Neural progenitor cell (in vitro differentiated cells): ENCODE results near the gene TSPAN18. TPM values are rescaled to one million over a fixed set of nuclear protein-coding genes. Genes with fewer than 3 reads are reported as not detected.

Experiments used
- DNase-seq: peaks from one replicate; pipeline ENCODE4 v3.0.0-alpha.2; 2016; ENCODE audit warnings: low spot score
- H2AFZ ChIP-seq: fragments of 200-600 bp; sonication (generic); replicated peaks from 2 replicates; pipeline ENCODE4 v1.6.1; 2016; ENCODE audit warnings: antibody characterized with exemption
- H3F3A ChIP-seq: fragments of 200-600 bp; sonication (generic); 2 replicates; pipeline ENCODE4 v1.6.1; 2016; ENCODE audit warnings: antibody characterized with exemption, low read depth
- H3K27ac ChIP-seq: fragments of 200-600 bp; sonication (generic); 2 replicates; pipeline ENCODE4 v1.5.1; 2016; ENCODE audit warnings: mild to moderate bottlenecking
- H3K27me3 ChIP-seq: fragments of 200-600 bp; sonication (generic); 2 replicates; pipeline ENCODE4 v1.6.1; 2016; ENCODE audit warnings: mild to moderate bottlenecking, moderate library complexity
- H3K36me3 ChIP-seq: fragments of 200-600 bp; sonication (generic); 2 replicates; pipeline ENCODE4 v1.5.1; 2016
- H3K4me1 ChIP-seq: fragments of 200-600 bp; sonication (generic); 2 replicates; pipeline ENCODE4 v1.6.1; 2016; ENCODE audit warnings: mixed run types
- H3K4me2 ChIP-seq: fragments of 200-600 bp; sonication (generic); 2 replicates; pipeline ENCODE4 v1.6.1; 2016
- H3K4me3 ChIP-seq: fragments of 200-600 bp; sonication (generic); 2 replicates; pipeline ENCODE4 v1.5.1; 2016
- H3K79me2 ChIP-seq: fragments of 200-600 bp; sonication (generic); 2 replicates; pipeline ENCODE4 v1.6.1; 2016; ENCODE audit warnings: low read depth
- H3K9ac ChIP-seq: fragments of 200-600 bp; sonication (generic); 2 replicates; pipeline ENCODE4 v1.6.1; 2016
- H3K9me3 ChIP-seq: fragments of 200-600 bp; sonication (generic); 2 replicates; pipeline ENCODE4 v1.5.1; 2016; ENCODE audit warnings: low read depth
- H4K20me1 ChIP-seq: fragments of 200-600 bp; sonication (generic); 2 replicates; pipeline ENCODE4 v1.6.1; 2016; ENCODE audit warnings: low read depth
- H3K27ac Mint-ChIP-seq: 3 replicates; pipeline ENCODE4 v1.8.0; 2021; ENCODE audit warnings: mixed read lengths
- H3K27me3 Mint-ChIP-seq: 2 replicates; pipeline ENCODE4 v1.8.0; 2022; ENCODE audit warnings: low read depth, mild to moderate bottlenecking, inconsistent platforms, moderate library complexity, mixed read lengths; ENCODE audit not compliant: insufficient read depth
- H3K36me3 Mint-ChIP-seq: 3 replicates; pipeline ENCODE4 v1.8.0; 2021; ENCODE audit warnings: mixed read lengths
- H3K4me1 Mint-ChIP-seq: 3 replicates; pipeline ENCODE4 v1.8.0; 2021; ENCODE audit warnings: mixed read lengths
- H3K4me3 Mint-ChIP-seq: 3 replicates; pipeline ENCODE4 v1.8.0; 2021; ENCODE audit warnings: mild to moderate bottlenecking, moderate library complexity, mixed read lengths
- H3K9me3 Mint-ChIP-seq: 3 replicates; pipeline ENCODE4 v1.8.0; 2020; ENCODE audit warnings: mixed read lengths
- EZH2 ChIP-seq: fragments of 200-600 bp; sonication (generic); IDR thresholded peaks from 2 replicates; pipeline ENCODE4 v1.6.1; 2017; ENCODE audit warnings: antibody characterized with exemption, mild to moderate bottlenecking, moderate library complexity
- EZH2phosphoT487 ChIP-seq: fragments of 200-600 bp; sonication (generic); IDR thresholded peaks from 2 replicates; pipeline ENCODE4 v1.6.1; 2017; ENCODE audit warnings: antibody characterized with exemption
- total RNA-seq: library from RNA; depleted of rRNA; stranded (reverse); fragments of >200 nt; gene quantifications from 2 replicates; pipeline ENCODE4 v1.2.3, GENCODE V29; 2015; ENCODE audit warnings: low replicate concordance
- TF ChIP-seq, protein P1 (sequence below): fragments of 200-600 bp; sonication (generic); IDR thresholded peaks from 2 replicates; pipeline ENCODE4 v1.5.1; 2017; ENCODE audit warnings: antibody characterized with exemption, mild to moderate bottlenecking

TSPAN18 gene
- total RNA-seq, 1 donor from 2014 or later = 16.5 TPM

GRCh38 chr11:44760477-44760872 is 33.7 kb downstream of the TSPAN18 start:
- H3K4me3 Mint-ChIP-seq = no peak overlapping the region

DNA sequence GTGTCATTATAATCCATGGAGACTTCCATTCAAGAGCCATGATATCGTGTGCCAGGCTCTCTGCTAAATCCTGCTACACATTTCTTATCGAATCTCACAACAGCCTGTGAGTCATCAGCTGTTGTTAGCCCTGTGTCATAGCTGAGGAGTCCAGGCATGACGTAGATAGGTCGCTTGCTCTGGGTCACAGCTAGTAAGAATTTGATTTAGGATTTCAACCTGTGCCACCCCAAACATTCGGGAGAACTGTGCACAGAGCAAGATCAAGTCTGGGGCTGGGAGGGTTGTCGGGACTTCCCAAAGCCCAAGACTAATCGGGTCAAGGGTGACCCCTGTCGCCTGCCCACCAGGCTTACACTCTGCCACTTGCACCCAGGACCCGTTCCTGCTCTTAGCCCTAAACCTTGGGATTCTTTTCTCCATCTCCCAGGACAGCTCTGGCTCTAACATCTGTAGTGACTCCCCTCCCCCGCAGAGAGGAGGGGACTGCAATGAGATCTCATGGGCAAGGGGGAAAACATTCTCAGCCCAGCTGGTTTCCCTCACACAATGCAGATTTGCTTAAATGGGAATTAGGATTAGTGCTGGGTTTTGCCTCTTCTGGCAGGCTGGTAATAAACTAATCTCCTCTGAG is 34.3 kb downstream of the TSPAN18 start:
- Histone ChIP-seq H3K4me3 (peak overlapping the region; percentile 36), H3K79me2 (peaks cover 25% of the 10 kb centered on the region), H3K4me1 (peaks cover 47% of the 10 kb centered on the region), H3K27me3 (no peaks in the 10 kb centered on the region), H3K27ac (peak overlapping the region; percentile 85), H3K9ac (no peak overlapping the region), H2AFZ (no peak overlapping the region), H3K4me2 (peak overlapping the region; percentile 77), H3K9me3 (peaks cover 3% of the 10 kb centered on the region), H3K36me3 (peaks cover 4% of the 10 kb centered on the region), H3F3A (peaks cover 30% of the 10 kb centered on the region), H4K20me1 (peaks cover 34% of the 10 kb centered on the region)
- peaks cover 2% of the 10 kb centered on the region for H3K27me3 Mint-ChIP-seq
- peak overlapping the region; percentile 42 for H3K4me3 Mint-ChIP-seq
- peaks cover 27% of the 10 kb centered on the region for H3K36me3 Mint-ChIP-seq
- peak overlapping the region; percentile 38 for H3K27ac Mint-ChIP-seq
- H3K9me3 Mint-ChIP-seq = peaks cover 12% of the 10 kb centered on the region
- peak; percentile 53 for TF ChIP-seq EZH2phosphoT487
- TF ChIP-seq, protein P1, sequence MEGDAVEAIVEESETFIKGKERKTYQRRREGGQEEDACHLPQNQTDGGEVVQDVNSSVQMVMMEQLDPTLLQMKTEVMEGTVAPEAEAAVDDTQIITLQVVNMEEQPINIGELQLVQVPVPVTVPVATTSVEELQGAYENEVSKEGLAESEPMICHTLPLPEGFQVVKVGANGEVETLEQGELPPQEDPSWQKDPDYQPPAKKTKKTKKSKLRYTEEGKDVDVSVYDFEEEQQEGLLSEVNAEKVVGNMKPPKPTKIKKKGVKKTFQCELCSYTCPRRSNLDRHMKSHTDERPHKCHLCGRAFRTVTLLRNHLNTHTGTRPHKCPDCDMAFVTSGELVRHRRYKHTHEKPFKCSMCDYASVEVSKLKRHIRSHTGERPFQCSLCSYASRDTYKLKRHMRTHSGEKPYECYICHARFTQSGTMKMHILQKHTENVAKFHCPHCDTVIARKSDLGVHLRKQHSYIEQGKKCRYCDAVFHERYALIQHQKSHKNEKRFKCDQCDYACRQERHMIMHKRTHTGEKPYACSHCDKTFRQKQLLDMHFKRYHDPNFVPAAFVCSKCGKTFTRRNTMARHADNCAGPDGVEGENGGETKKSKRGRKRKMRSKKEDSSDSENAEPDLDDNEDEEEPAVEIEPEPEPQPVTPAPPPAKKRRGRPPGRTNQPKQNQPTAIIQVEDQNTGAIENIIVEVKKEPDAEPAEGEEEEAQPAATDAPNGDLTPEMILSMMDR = peak; percentile 47
- no peak for TF ChIP-seq EZH2
- H3K4me1 Mint-ChIP-seq = peaks cover 58% of the 10 kb centered on the region
- DNase-seq = peak; percentile 94

More at GRCh38 chr11:44760477-44760872, 33.7 kb downstream of the TSPAN18 start:
- H3K27ac ChIP-seq = no peak overlapping the region
- peak overlapping the region; percentile 77 for H3K4me2 ChIP-seq
- peaks cover 47% of the 10 kb centered on the region for H3K4me1 ChIP-seq
- peaks cover 3% of the 10 kb centered on the region for H3K9me3 ChIP-seq
- peaks cover 2% of the 10 kb centered on the region for H3K27me3 Mint-ChIP-seq
- peaks cover 23% of the 10 kb centered on the region for H3K36me3 Mint-ChIP-seq
- H3K9me3 Mint-ChIP-seq = peaks cover 12% of the 10 kb centered on the region
- TF ChIP-seq EZH2phosphoT487 (no peak), EZH2 (no peak)
- TF ChIP-seq, protein P1 = no peak
- no peaks in the 10 kb centered on the region for H3K27me3 ChIP-seq
- no peak overlapping the region for H3K27ac Mint-ChIP-seq
- no peak overlapping the region for H3K4me3 ChIP-seq
- peaks cover 53% of the 10 kb centered on the region for H3K4me1 Mint-ChIP-seq
- H3F3A ChIP-seq = peaks cover 32% of the 10 kb centered on the region
- H2AFZ ChIP-seq = no peak overlapping the region
- no peak for DNase-seq
- peaks cover 35% of the 10 kb centered on the region for H4K20me1 ChIP-seq
- no peak overlapping the region for H3K9ac ChIP-seq
- H3K79me2 ChIP-seq = peaks cover 25% of the 10 kb centered on the region
- H3K36me3 ChIP-seq = peaks cover 4% of the 10 kb centered on the region

- H3K4me1 ChIP-seq = peaks cover 52% of the 10 kb centered on the region
- H3K4me1 Mint-ChIP-seq = peaks cover 60% of the 10 kb centered on the region
- H3K27me3 ChIP-seq = no peaks in the 10 kb centered on the region
- H3K9ac ChIP-seq = no peak overlapping the region
- peaks cover 38% of the 10 kb centered on the region for H4K20me1 ChIP-seq
- peak overlapping the region; percentile 77 for H3K4me2 ChIP-seq
- no peak for DNase-seq
- H3K27ac Mint-ChIP-seq = peak overlapping the region; percentile 38
- H3F3A ChIP-seq = peaks cover 32% of the 10 kb centered on the region
- peaks cover 4% of the 10 kb centered on the region for H3K36me3 ChIP-seq
- peak overlapping the region; percentile 85 for H3K27ac ChIP-seq
- H2AFZ ChIP-seq = no peak overlapping the region
- TF ChIP-seq EZH2phosphoT487 (no peak), EZH2 (no peak)
- TF ChIP-seq, protein P1 = no peak
- H3K9me3 ChIP-seq = peaks cover 3% of the 10 kb centered on the region
- H3K9me3 Mint-ChIP-seq = peaks cover 14% of the 10 kb centered on the region
- H3K4me3 ChIP-seq = peak overlapping the region; percentile 36
- H3K79me2 ChIP-seq = peaks cover 23% of the 10 kb centered on the region
- H3K4me3 Mint-ChIP-seq = peak overlapping the region; percentile 42
- peaks cover 2% of the 10 kb centered on the region for H3K27me3 Mint-ChIP-seq
- H3K36me3 Mint-ChIP-seq = peaks cover 27% of the 10 kb centered on the region
Measured at GRCh38 chr11:44761551-44761961, 34.8 kb downstream of the TSPAN18 start.
